Muscle of leg (tissue), 11 donors: ENCODE measurements around the gene LAPTM5. TPM values are rescaled to one million over a fixed set of nuclear protein-coding genes. Genes with fewer than 3 reads are reported as not detected.

Source experiments
- DNase-seq: peaks from one replicate; pipeline ENCODE4 v3.0.0; 2013
- H3K27ac ChIP-seq: one replicate; pipeline ENCODE4 v1.5.1; 2013; ENCODE audit warnings: mild to moderate bottlenecking, low read length, control low read depth
- H3K27me3 ChIP-seq: one replicate; pipeline ENCODE4 v1.6.1; 2013; ENCODE audit warnings: low read length; ENCODE audit not compliant: control insufficient read depth, insufficient read depth
- H3K36me3 ChIP-seq: one replicate; pipeline ENCODE4 v1.6.1; 2013; ENCODE audit warnings: low read length; ENCODE audit not compliant: control insufficient read depth, insufficient read depth
- H3K4me1 ChIP-seq: one replicate; pipeline ENCODE4 v1.6.1; 2013; ENCODE audit warnings: low read length; ENCODE audit not compliant: control insufficient read depth, insufficient read depth
- H3K4me3 ChIP-seq: one replicate; pipeline ENCODE4 v1.5.1; 2013; ENCODE audit warnings: low read length, control low read depth
- H3K9me3 ChIP-seq: replicated peaks from 2 replicates; pipeline ENCODE4 v1.6.1; 2013; ENCODE audit warnings: low read depth, low read length; ENCODE audit not compliant: control insufficient read depth
- WGBS: methylation state at CpG from one replicate; pipeline ENCODE4 v1.1.5; 2013; ENCODE audit warnings: missing lambda C conversion rate; ENCODE audit not compliant: insufficient coverage; 5-methylcytosine and 5-hydroxymethylcytosine counted together
- polyA plus RNA-seq, 8 donors: library from polyadenylated mRNA; unstranded; fragments of 120-200 nt; gene quantifications; one replicate each; pipeline versions ENCODE4 v1.2.1 to v1.2.3, GENCODE V29; 2013; ENCODE audit warnings: inconsistent platforms in 1 of 8, low replicate concordance in 1 of 8; ENCODE audit not compliant: insufficient read length in 8 of 8, insufficient read depth in 1 of 8
- total RNA-seq: library from RNA; stranded (reverse); fragments of 120-200 nt; gene quantifications from one replicate; pipeline ENCODE4 v1.2.4, GENCODE V29; 2013

Gene LAPTM5
- total and polyA plus RNA-seq, 9 donors: 5.6 to 22.9 (median 17.6) TPM

GRCh38 chr1:30743584-30744059, 14.0 kb downstream of the LAPTM5 start:
- 100% methylated on average over 1 of the region's 4 CpGs for WGBS
- no peak overlapping the region for H3K27ac ChIP-seq
- peaks cover 12% of the 10 kb centered on the region for H3K4me1 ChIP-seq
- peak; percentile 53 for DNase-seq
- H3K9me3 ChIP-seq: no peaks in the 10 kb centered on the region
- no peaks in the 10 kb centered on the region for H3K36me3 ChIP-seq
- H3K27me3 ChIP-seq: no peaks in the 10 kb centered on the region
- no peak overlapping the region for H3K4me3 ChIP-seq

GRCh38 chr1:30742963-30743559, 14.5 kb downstream of the LAPTM5 start:
- Histone ChIP-seq H3K36me3 (peaks cover 1% of the 10 kb centered on the region), H3K27ac (no peak overlapping the region), H3K27me3 (no peaks in the 10 kb centered on the region), H3K9me3 (no peaks in the 10 kb centered on the region), H3K4me3 (no peak overlapping the region), H3K4me1 (peaks cover 6% of the 10 kb centered on the region)
- WGBS: no CpG with 5 or more reads among the region's 3 CpGs
- no peak for DNase-seq

GRCh38 chr1:30742300-30742962, 15.1 kb downstream of the LAPTM5 start:
- H3K4me1 ChIP-seq: peaks cover 5% of the 10 kb centered on the region
- 83% methylated on average over 9 of the region's 11 CpGs for WGBS
- H3K36me3 ChIP-seq: peaks cover 4% of the 10 kb centered on the region
- no peaks in the 10 kb centered on the region for H3K9me3 ChIP-seq
- H3K27ac ChIP-seq: no peak overlapping the region
- no peaks in the 10 kb centered on the region for H3K27me3 ChIP-seq
- H3K4me3 ChIP-seq: no peak overlapping the region
- DNase-seq: no peak

GRCh38 chr1:30741239-30741894, 16.2 kb downstream of the LAPTM5 start:
- WGBS: 50% methylated on average over 9 of the region's 12 CpGs
- no peak for DNase-seq
- Histone ChIP-seq H3K4me1 (peaks cover 6% of the 10 kb centered on the region), H3K27me3 (no peaks in the 10 kb centered on the region), H3K27ac (no peak overlapping the region), H3K4me3 (no peak overlapping the region), H3K9me3 (no peaks in the 10 kb centered on the region), H3K36me3 (peaks cover 4% of the 10 kb centered on the region)

GRCh38 chr1:30740251-30741238, 17.0 kb downstream of the LAPTM5 start:
- Histone ChIP-seq H3K4me3 (no peak overlapping the region), H3K27ac (no peak overlapping the region), H3K4me1 (peaks cover 4% of the 10 kb centered on the region), H3K27me3 (no peaks in the 10 kb centered on the region), H3K36me3 (peaks cover 4% of the 10 kb centered on the region), H3K9me3 (no peaks in the 10 kb centered on the region)
- WGBS: 67% methylated on average over 8 of the region's 15 CpGs
- no peak for DNase-seq

GRCh38 chr1:30739601-30740000, 18.0 kb downstream of the LAPTM5 start:
- 75% methylated on average over 5 of the region's 8 CpGs for WGBS
- Histone ChIP-seq H3K36me3 (peaks cover 4% of the 10 kb centered on the region), H3K4me3 (no peak overlapping the region), H3K4me1 (peaks cover 4% of the 10 kb centered on the region), H3K9me3 (no peaks in the 10 kb centered on the region), H3K27me3 (no peaks in the 10 kb centered on the region), H3K27ac (no peak overlapping the region)
- no peak for DNase-seq

GRCh38 chr1:30738715-30739559, 18.6 kb downstream of the LAPTM5 start:
- no peaks in the 10 kb centered on the region for H3K27me3 ChIP-seq
- no peak for DNase-seq
- 88% methylated on average over 4 of the region's 10 CpGs for WGBS
- H3K4me3 ChIP-seq: no peak overlapping the region
- H3K4me1 ChIP-seq: peaks cover 4% of the 10 kb centered on the region
- no peaks in the 10 kb centered on the region for H3K9me3 ChIP-seq
- H3K27ac ChIP-seq: no peak overlapping the region
- H3K36me3 ChIP-seq: peaks cover 4% of the 10 kb centered on the region

GRCh38 chr1:30738040-30738714, 19.4 kb downstream of the LAPTM5 start:
- no peak overlapping the region for H3K27ac ChIP-seq
- DNase-seq: no peak
- H3K36me3 ChIP-seq: peaks cover 4% of the 10 kb centered on the region
- no peaks in the 10 kb centered on the region for H3K27me3 ChIP-seq
- H3K9me3 ChIP-seq: no peaks in the 10 kb centered on the region
- 100% methylated on average over 1 of the region's 5 CpGs for WGBS
- H3K4me3 ChIP-seq: no peak overlapping the region
- H3K4me1 ChIP-seq: peaks cover 4% of the 10 kb centered on the region
